AG04449 (cell line): Measurements from ENCODE around the gene CPVL.

ENCODE experiments used
- CTCF ChIA-PET: fragments of 350-600 bp; formaldehyde crosslinking; extraction: SDS; loops from one replicate; lab custom pipeline; 2021; ENCODE audit warnings: antibody characterized with exemption; lab: Yijun Ruan, JAX
- POLR2A ChIA-PET: fragments of 400-600, 350-600 bp; formaldehyde crosslinking; extraction: SDS; loops from one replicate; lab custom pipeline; 2020; ENCODE audit warnings: antibody characterized with exemption, inconsistent platforms; lab: Yijun Ruan, JAX
- DNase-seq: peaks from one replicate; pipeline ENCODE4 v3.0.0-alpha.2; 2010; ENCODE audit warnings: low read depth, low spot score
- H3K4me3 ChIP-seq: 2 replicates; pipeline ENCODE4 v1.5.1; 2011; ENCODE audit warnings: low read depth, mild to moderate bottlenecking, control low read depth, low read length
- TF ChIP-seq, protein P1 (sequence below): IDR thresholded peaks from one replicate; pipeline ENCODE4 v1.5.1; 2011; ENCODE audit warnings: mild to moderate bottlenecking, moderate library complexity, low read length, control low read depth, inconsistent platforms; ENCODE audit not compliant: insufficient read depth; ENCODE audit errors: missing control alignments

The CPVL gene

DNA sequence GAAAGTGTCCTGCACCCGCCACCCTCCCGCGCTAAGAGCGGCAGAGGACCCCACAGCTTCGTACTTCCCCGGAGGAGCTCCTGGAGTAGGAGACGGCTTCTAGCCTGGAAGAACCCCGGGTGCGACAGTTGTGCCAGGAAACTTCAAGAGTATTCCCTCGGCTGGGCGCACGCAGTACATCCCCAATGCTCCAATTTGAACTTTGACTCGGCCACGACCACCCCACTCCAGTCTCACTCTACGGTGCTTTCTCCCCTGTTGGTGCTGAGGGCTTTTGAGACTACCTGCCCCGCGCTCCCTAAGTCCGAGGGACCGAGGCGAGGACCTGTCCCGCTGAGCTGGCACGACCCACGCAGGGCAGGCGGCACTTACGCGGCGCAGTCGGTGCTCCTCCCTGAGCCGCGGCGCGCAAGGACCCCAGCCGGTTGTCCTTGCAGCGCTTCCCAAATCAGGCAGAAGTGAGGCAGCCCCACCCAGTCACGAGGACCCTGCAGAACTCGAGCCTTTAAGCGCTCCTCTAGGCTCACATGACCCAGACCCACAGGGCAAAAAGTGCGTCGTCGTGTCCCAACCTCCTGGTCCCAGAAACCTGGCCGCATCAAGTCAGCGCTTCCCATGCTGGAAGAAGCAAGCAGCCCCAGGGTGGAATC, at the start of gene CPVL:
TSS of gene CPVL (minus strand) at position 481 of the 650 bp plus-strand sequence. CDS start 25,476 bp downstream, outside the sequence.
- TF ChIP-seq, protein P1, sequence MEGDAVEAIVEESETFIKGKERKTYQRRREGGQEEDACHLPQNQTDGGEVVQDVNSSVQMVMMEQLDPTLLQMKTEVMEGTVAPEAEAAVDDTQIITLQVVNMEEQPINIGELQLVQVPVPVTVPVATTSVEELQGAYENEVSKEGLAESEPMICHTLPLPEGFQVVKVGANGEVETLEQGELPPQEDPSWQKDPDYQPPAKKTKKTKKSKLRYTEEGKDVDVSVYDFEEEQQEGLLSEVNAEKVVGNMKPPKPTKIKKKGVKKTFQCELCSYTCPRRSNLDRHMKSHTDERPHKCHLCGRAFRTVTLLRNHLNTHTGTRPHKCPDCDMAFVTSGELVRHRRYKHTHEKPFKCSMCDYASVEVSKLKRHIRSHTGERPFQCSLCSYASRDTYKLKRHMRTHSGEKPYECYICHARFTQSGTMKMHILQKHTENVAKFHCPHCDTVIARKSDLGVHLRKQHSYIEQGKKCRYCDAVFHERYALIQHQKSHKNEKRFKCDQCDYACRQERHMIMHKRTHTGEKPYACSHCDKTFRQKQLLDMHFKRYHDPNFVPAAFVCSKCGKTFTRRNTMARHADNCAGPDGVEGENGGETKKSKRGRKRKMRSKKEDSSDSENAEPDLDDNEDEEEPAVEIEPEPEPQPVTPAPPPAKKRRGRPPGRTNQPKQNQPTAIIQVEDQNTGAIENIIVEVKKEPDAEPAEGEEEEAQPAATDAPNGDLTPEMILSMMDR, result no peak

DNA sequence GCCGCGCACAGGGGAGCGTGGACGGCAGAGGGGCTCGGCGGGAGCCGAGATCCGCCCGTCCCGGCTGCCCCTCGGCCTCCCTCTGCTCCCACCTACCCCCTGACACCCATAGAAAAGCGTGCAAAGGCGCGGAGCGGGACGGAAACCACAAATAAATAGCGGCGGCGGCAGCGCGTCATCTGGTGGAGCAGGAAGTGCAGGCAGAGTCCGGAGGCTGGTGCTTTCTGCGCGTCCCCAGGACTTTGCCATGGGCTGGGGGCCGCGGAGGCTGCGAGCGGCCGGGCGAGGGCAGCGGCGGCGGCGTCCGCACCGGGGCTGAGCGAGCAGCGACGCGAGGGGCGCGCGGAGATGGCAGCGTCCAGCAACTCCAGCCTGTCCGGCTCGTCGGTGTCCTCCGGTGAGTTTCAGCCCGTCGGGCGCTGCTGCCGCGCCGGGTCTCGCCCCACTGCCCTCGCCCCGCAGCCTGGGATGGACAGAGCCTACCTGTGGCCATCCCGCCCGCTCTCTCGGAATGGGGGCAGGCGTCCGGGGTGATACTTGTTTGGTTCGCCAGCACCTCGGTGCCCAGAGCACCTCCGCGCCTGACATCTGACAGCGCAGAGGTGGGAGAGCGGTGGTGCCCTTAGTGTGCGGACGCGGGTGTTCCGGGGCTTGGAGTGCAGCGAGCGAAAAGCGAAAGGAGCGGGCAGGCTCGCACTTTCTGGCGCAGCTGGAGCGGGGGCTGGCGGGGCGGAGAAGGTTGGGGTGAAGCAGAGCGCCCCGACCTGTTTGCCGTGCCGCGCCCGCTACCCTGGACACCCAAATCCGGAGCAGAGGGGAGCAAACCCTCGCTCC, 48.5 kb upstream of the CPVL start, which contains the start of gene CHN2:
TSS of gene CHN2 (plus strand) at position 182 of the 834 bp plus-strand sequence.
- TF ChIP-seq, protein P1, result no peak
- ChIA-PET POLR2A (no interaction called here), CTCF (no interaction called here)
- H3K4me3 ChIP-seq, result peak within 1 kb of the TSS; percentile 47
- DNase-seq, result no peak

More for the DNA sequence above, at the start of gene CPVL:
- POLR2A ChIA-PET, result no interaction called here
- CTCF ChIA-PET, result no interaction called here
- no peak within 1 kb of the TSS for H3K4me3 ChIP-seq
- DNase-seq, result no peak

DNA sequence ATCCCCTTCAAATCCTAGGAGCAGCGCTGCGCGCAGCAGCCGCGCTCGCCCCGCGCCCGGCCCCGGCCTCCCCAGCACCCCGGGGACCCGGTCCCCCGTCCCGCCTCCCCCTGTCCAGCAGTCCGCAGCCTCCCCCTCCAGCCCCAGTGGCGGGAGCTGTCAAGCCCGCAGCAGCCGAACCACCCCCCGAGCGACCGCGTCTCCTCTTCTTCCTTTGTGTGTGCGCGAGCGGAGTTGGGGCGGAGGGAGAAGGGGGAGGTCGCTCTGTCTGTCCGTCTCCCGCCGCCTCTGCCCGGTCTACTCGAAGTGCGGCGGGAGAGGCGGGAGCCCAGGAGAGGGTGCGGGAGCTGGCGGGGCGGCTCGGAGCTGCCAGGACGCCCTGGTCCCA, 47.9 kb upstream of the CPVL start:
- TF ChIP-seq, protein P1, result no peak
- POLR2A ChIA-PET, result no interaction called here
- CTCF ChIA-PET, result no interaction called here
- H3K4me3 ChIP-seq, result peak overlapping the region; percentile 47
- DNase-seq, result no peak

DNA sequence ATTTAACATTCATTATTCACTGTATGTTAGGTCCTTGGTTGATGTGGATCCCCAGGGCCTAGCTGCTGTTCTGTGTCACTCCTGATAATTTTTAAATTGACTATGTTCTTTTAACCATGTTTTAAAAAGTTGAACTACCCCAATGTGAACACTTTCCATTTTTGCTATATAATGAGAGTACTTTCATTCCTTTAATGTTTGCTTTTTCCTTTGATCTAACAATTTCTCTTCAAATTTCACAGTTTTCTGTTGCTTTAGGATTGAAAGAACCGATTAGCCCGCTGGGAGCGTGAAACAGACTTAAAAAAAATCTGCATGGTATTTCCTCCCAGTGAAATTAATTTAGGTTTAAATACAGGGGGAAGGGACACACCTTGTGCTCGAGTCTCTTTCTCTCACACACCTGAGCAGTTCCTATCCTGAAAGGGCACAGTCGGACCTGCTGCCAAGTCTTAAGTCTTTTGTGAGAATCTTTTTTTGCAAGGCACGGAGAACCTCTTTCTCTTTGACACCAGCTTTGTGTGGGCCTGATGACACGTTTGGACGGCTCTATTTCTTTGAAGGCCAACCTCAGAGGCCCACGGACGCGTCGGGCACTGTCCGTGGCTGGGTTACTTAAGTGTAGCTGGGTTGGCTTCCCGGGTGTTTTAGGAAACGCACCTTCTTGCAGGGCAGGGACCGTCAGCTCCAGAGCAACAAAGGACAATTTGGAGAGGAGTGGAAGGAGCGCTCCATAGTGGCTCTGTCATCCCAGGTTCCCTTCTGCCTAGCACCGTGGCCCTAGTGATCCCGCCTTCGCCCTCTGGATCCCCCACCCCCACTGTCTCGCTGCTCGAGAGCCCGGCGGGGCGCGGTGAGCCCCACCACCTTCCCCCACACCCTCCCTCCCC, 47.2 kb upstream of the CPVL start:
- DNase-seq, result no peak
- H3K4me3 ChIP-seq, result no peak overlapping the region
- CTCF ChIA-PET, result no interaction called here
- TF ChIP-seq, protein P1, result no peak
- POLR2A ChIA-PET, result no interaction called here

DNA sequence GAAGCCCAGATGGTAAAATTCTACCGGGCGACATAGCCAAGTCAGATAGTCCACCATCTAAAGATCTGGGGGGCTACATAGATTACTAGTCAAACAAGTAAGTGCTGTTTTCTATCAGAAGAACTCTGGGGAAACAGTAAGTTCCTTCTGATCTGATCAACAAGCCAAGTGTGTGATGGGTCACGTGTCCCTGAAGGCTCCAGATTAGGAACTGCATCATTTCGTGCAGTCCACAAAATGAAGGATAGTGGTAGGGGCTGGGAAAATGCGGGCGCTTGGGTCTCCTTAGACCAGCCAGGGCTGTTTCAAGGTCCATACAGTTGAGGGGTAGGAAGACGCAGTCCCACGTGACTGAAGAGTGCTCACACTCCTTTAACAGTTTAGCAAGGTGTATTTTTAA, 46.5 kb upstream of the CPVL start:
- no peak overlapping the region for H3K4me3 ChIP-seq
- ChIA-PET CTCF (interaction anchor here (1.2 kb wide), 1 partner anchor 216 kb away, joined by 4 read pairs; no protein-coding TSS in a partner anchor), POLR2A (no interaction called here)
- TF ChIP-seq, protein P1, result no peak
- no peak for DNase-seq
